NCI-H2227 treated with DMSO at 0.1 percent for 48 hours (cell line): ENCODE measurements around the gene CTNS.
"Not testable (repeated sequence)": the region's sequence is repeated elsewhere in the genome, so short reads cannot be mapped to it uniquely, and the experiment has no call there.

Experiments
- DNase-seq: peaks from one replicate; lab custom pipeline; 2025; lab: John Stamatoyannopoulos, UW

The CTNS gene

DNA sequence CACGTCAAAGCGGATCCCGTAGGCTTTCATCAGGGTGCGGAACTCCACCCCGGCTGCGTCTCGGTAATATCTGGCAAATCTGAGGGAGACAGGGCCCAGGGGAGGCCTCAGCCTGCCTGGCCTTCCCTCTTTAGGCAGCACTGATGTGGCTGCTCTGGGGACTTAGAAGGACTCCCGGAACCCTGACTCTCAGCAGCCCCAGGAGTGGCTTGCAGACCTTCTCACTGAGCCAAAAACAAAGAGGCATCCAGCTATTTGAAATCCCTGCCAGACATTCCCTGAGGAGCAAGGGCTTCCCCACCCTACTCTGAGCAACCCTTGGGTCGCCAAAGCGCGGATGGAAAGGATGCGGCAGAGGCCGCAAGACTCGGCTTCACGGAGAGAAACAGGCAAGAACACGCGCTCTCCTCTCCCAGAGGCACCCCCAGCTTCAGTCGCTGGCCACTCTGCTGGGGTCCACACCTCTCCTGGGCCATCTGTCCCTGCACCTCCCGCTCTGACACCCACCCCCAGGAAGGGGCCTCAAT, 51.5 kb downstream of the CTNS start:
- DNase-seq: no peak

DNA sequence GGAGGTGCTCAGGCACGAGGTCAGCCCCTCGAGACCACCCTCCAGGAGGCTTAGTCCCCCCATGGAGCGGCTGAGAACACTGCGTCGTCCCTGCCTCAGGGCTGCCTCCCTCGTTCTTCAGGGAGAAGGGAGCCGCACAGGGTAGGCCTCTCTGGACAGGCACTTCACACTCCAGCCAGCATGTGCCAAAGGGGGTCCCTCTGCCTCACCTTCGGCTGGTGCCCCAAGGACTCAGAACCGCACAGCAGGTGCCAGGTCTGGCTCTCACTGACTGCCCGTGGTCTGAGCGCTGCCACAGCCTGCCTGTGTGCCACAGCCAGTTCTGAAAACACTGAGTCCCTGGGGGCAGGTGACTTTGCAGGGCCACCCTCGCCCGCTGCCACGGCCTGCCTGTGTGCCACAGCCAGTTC, 52.3 kb downstream of the CTNS start:
- DNase-seq: no peak

DNA sequence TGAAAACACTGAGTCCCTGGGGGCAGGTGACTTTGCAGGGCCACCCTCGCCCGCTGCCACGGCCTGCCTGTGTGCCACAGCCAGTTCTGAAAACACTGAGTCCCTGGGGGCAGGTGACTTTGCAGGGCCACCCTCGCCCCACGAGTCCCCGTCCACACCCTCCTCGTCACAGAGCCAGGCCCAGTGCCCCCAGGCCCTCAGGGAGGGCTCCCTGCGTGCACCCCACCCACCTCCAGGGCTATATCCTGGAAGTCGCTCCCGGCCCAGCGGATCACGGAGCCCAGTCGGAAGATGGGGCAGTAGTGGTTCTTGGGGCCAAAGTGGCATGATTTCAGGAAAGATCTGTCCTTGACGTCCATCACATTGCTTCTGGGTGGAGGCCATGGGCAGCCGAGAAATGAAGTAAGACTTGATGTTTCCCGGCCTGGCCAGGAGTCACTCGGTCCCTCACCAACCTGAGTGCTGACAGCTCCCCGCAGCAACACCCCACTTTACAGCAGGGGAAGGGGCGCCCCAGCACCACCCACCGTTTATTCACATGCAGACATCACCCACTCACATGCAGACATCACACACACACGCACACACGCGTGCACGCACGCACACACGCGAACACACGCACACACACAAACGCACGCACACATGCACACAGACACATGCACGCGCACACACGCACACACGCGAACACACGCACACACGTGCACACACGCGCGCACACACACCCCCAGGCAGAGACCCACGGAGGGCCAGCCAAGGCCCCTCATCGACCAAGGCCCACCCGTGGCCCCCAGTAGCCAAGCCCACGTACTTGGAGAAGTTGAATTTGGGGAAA, 52.9 kb downstream of the CTNS start:
- no peak for DNase-seq

DNA sequence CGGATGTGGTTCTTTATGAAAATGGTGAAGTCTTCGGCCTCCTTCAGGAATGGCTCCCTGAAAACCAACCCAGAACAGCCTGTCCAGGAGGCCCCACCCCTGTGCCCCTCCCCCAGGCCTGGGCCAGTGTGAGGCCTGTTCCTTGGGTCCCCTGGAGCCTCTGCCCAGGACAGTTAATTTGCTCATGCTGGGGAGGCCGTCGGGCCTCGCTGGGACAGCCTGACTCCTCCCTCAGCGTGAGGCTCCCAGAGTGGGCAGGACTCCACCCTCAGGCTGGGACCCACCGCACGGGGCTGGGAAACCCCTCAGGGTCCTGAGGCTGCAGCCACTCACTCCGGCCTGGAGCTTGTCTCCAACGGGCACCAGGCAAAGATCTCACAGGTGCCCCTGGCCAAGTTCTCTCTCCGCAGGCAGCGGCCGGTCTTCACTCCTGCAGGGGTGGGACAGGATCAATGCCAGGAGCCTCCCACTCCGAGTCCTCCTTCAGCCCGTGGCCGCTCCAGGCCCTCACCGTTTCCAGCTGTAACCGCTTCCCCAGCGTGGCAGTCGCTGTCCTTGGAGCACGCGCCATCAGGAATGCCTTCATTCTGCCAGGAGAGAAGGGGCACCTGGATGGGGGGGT, 53.6 kb downstream of the CTNS start:
- DNase-seq: no peak

DNA sequence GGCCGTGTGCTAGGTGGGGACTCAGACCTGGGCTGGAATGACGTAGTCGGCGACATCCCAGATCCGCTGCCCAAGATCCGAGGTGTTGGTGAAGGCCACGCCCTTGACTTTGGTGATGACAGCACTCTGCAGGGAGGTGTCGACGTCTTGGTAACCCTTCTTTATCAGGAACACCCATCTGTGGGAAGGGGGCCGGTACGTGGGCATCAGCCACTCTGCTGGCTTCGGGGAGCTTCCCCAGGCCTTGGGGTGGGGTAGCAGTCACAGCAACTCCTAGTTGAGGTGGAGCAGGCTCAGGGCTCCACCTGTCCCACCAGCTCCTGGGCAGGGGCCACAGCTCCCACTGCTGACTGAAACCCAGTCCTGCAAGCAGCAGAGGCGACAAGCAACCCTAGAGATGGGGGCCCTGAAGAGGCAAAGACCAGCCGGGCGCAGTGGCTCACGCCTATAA, 55.1 kb downstream of the CTNS start:
- no peak for DNase-seq

DNA sequence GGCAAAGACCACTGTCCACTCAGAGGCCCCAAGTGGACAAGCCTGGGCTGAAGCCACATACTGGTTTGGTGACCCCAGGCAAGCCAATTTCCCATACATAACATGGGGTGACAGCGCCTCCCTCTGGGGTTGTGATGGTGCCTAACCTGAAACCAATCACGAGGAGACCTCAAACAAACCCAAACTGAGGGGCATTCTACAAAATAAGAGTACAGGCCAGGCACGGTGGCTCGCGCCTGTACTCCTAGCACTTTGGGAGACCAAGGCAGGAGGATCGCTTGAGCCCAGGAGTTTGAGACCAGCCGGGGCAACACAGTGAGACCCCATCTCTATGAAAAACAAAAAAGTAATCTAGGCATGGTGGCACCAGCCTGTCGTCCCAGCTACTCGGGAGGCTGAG, 55.8 kb downstream of the CTNS start:
- no peak for DNase-seq

DNA sequence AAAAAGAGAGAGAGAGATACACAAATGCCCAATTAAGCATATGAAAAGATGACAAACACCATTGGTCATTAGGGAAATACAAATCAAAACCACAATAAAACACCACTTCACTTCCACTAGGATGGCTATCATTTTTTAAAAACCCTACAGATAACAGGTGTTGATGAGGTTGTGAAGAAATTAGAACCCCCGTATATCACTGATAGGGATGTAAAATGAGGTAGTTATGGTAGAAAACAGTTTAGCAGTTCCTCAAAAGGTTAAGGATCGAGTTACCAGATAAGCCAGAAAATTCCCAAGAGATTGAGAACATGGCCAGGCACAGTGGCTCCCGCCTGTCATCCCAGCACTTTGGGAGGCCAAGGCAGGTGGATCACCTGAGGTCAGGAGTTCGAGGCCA, 56.6 kb downstream of the CTNS start:
- no peak for DNase-seq

DNA sequence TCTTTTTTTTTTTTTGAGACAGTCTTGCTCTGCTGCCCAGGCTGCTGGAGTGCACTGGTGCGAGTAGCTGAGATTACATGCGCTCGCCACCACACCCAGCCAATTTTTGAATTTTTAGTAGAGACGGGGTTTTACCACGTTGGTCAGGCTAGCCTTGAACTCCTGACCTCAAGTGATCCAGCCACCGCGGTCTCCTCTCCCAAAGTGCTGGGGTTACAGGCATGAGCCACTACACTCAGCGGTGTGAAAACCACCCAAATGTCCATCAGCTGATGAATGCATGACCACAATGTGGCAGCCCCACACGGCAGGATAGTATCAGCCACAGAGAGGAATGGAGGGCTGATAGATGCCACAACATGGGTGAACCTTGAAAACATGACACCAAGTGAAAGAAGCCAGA, 57.3 kb downstream of the CTNS start:
- no peak for DNase-seq

DNA sequence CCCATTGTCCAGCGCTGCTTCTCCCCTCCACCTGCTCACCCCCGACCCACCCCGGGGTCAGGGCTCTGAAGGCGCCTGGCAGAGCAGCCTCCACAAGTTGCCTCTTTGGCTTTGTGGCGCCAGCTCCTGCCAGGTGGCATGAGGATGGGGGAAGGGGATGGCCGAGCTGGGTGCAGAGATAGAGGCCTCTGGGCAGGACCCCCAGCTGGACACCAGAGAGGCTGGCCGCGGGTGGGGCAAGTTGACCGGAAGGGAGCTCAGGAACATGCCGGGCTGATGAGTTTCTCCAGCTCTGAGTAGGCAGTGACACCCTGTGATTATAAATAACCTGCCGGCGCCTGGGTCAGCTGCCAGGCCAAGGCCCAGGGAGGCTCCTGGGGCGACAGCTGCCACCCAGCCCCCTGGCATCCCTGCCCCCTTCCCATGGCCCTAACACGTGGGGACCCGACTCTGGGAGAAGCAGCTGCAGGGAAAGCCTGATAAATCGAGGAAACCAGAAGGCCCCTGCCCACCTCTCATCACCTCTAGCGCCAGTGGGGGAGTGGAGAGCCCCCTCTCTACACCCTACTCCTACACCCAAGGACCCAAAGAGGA, 58.7 kb downstream of the CTNS start:
- no peak for DNase-seq

DNA sequence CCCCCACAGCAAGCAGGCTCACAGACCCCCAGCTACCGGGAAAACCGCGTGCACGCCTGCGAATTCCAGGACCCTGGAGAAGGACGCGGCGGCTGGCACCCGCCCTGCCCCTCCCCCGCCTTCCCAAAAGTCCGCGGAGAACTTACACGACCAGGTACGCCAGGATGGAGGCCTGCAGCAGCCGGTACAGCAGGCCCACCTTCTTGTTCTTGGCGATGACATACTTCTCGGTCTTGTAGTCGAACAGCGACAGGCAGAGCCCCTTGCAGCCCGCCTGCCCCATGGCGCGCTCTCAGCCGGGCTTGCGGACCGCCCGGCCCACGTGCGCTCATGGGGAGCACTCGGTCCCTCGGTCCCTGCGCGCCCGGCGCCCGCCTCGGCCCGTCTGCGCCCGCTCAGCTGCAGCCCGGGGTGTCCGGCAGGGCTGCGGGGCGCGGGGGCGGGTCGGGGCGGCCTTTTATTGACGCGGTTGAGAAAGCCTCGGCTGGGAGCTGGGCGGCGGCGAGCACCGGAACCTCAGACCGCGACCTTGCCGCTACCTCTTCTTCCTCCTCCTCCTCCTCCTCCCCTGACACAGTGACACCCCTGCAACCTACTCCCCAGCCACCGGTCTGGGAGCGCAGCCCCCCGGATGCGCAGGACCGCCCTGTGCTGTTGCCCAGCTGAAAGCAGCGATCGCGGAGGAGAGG, 59.3 kb downstream of the CTNS start, which contains the start of gene P2RX5:
Gene P2RX5 (minus strand): TSS at position 433 of the 689 bp plus-strand sequence. CDS start 150 bp downstream, at position 283.
- DNase-seq: no peak

DNA sequence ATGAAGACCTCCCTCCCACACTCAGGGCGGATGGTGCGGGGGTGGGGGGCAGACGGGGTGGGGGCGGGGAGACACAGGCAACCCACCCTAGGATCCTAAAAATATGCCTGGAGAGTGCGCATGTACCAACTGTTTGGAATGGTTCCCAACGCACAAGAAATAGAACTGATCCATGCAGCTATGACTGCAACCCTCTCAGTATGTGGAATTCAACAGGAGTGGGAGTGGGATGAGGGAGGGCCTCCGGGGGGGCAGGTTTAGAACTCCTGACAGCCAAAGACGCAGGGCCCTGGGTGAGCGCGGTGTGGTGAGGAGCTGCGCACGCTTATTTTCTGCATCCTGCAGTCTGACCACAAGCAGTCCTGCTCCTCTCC, 60.5 kb downstream of the CTNS start:
- no peak for DNase-seq

DNA sequence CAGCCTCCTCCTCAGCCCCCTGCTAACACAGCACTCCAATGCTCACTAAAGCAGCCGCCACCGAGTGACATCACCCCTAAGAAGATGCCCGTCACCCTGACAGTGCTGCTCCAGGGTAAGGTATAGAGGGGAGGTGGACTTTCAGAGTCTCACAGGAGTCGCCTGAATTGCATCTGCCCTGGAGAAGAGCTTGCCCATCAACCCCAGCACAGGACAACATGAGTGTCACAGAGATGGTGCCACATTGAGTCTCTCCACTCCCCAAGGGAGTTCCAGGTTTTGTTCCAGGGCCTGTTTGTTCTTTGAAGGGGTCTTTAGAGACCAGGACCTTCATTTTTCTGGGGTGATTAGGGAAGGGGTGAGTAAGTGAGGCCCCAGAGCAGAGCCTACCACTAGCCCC, 61.6 kb downstream of the CTNS start:
- DNase-seq: no peak

DNA sequence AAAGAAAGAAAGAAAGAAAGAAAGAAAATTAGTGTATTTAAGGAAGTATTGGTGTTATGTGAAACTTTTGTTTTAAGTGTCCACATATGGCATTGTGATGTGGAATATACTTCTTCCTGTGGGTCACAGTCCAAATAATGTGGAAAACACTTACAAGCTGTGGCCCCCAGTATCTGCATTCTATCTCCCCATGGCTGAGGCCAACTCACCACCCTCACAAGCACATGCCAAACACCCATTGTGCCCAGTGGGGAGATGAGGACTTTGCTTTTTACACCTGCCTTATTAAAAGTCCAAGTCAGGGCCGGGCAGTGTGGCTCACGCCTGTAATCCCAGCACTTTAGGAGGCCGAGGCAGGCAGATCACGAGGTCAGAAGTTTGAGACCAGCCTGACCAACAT, 63.4 kb downstream of the CTNS start:
- no peak for DNase-seq

DNA sequence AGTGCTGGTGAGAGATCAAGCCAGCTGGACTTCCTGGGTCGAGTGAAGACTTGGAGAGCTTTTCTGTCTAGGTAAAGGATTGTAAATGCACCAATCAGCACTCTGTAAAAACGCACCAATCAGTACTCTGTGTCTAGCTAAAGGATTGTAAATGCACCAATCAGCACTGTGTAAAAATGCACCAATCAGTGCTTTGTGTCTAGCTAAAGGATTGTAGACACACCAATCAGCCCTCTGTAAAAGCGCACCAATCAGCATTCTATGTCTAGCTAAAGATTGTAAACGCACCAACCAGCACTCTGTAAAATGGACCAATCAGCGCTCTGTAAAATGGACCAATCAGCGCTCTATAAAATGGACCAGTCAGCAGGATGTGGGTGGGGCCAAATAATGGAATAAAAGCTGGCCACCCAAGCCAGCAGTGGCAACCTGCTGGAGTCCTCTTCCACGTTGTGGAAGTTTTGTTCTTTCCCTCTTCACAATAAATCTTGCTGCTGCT, 65.5 kb downstream of the CTNS start:
- not testable (repeated sequence) for DNase-seq

DNA sequence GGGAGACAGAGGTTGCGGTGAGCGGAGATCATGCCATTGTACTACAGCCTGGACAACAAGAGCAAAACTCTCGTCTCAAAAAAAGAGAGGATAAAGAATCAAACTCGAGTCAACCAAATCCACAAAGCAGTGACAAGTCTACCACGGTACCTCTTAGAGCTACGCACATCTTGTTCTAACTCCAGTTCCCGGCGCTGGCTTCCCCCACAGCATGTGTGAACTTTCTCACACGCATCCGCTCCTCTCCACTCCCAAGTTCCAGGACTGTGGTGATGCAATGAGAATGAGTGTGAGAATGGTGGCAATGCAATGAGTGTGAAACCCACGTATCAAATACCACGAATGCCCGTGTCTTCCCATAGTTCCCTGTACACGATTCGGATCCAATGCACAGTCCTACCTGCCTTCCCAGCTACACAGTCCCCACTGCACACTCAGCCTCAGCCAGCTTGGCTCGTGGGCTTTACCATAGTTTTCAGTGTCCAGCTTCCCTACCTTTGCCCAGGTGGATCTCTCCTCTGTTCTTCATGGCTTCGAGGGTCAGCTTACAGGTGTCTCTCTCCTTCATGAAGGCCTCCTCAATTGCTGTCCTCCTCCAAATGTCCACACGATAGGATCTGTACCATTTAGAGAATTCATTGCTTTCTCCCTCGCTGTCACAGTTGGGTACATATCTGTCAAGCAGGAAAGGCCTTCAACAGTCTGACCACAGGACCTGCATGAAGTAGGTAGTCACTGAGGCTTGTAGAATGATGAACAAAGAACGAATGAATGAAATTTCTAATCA, 68.6 kb downstream of the CTNS start:
- DNase-seq: no peak

DNA sequence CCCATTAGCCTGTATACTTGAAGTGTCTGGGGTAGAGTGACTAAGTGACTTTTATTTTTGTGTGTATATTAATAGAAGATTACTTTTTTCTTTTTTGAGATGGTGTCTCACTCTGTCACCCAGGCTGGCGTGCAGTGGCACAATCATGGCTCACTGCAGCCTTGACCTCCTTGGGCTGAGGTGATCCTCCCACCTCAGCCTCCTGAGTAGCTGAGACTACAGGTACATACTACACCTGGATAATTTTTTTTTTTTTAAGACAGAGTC, 69.1 kb downstream of the CTNS start:
- DNase-seq: not testable (repeated sequence)

DNA sequence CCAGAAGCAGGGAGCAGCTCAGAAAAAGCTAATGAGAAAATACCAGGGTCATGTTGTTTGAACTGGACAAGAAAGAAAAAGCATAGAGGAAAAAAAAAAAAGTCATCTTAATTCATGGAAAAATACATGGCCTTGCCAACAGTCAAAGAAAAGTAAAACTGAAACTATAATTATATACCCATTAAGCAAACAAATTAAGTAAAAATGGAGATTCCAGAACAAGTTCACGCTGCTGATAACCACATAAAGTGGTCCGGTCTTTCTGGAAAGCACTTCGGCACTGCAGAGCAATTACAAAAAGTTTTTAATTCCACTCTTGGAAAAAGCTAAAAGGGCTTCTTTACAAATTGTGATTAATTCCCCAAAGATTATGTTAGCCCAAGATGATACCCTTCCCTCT, 71.8 kb downstream of the CTNS start:
- no peak for DNase-seq

DNA sequence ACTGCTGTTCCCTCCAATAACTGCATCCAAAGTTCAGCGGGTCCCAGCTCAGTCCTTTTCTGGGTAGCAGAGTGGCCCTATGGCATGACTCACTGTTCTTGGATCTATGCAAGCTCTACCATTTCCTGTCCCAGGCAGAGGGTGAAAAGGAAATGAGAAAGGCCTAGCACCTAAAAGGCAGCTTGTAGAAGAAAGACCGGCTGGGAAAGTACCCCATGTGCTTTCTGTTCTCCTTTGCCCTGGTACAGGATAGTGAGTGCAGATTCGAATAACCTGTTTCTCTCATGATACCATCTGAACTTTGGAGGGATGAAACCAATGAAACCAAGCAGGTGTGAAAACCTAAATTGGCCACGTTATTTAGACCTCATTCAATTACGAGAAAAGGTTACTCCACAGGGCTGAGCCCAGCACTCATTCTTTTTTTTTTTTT, 74.4 kb downstream of the CTNS start:
- no peak for DNase-seq
